ENCODE data around the gene THADA. TPM values are rescaled to one million over a fixed set of nuclear protein-coding genes. Genes with fewer than 3 reads are reported as not detected.

Gene THADA
- total and polyA plus RNA-seq, 3 experiments from 2014 or later, result 12.2 to 48.7 (median 45.8) TPM

DNA sequence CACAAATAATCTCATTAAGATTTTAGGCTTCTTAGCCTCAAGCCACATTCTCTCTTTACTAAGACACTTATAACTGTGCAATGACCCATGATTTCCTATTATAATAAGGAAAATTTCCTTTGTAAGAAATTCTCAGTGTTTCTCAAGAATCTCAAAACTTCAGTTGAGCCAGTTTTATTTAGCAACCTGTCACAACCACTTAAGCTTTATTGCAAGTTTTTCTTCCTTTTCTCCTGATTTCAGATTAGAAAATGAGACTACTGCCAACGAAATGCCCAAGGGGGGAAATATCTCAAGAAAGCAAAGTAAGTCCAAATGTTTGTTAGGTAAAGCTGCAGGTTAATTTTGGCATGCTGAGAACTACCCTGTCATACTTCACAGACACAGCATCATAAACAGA lies 178.5 kb downstream of the THADA start:
- peaks cover 3 to 40% (median 18%) of the 10 kb centered on the region in 3 donors for H3K36me3 Mint-ChIP-seq
- no peaks in the 10 kb centered on the region for H3K9me3 ChIP-seq (ENCODE audit: low read length)
- ChIA-PET POLR2A (no interaction called here), CTCF (no interaction called here)
- no peak overlapping the region for H3K27ac Mint-ChIP-seq
- H3K9me3 Mint-ChIP-seq, result no peaks in the 10 kb centered on the region
- no peaks in the 10 kb centered on the region for H3K4me1 ChIP-seq (ENCODE audit: insufficient read depth, low read length)
- no peaks in the 10 kb centered on the region for H3K27me3 Mint-ChIP-seq
- H3K27me3 ChIP-seq (ENCODE audit: insufficient read depth, low read length, poor library complexity, severe bottlenecking), result no peaks in the 10 kb centered on the region
- no peak overlapping the region for H3K27ac ChIP-seq (ENCODE audit: low read depth, low read length)
- H3K4me3 ChIP-seq (ENCODE audit: low read length), result no peak overlapping the region
- no peak overlapping the region for H3K4me3 Mint-ChIP-seq
- H3K4me1 Mint-ChIP-seq, result peaks cover 7 to 9% (median 9%) of the 10 kb centered on the region in 3 donors
- no peak for DNase-seq
- no peaks in the 10 kb centered on the region for H3K36me3 ChIP-seq (ENCODE audit: insufficient read depth, low read length)

DNA sequence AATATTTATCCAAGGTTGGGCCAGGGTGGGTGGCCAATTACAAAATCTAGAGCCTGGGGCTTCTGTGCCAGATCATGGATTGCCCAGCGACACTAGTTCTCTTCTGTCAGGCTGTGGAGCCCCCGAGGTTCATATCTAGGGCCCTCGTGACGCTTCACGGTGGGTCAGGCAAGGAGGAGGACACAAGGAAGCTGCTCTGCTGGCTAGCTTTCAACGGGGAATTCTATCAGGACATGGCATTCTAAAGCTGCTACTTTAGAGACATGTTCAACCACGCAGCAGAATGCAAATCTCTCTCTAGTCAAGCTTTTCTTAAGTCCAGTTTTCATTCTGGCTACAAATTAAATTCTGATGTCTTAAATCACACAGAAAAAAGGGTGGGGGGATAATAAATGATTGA lies 180.2 kb downstream of the THADA start:
- H3K4me1 ChIP-seq (ENCODE audit: insufficient read depth, low read length), result no peaks in the 10 kb centered on the region
- no peaks in the 10 kb centered on the region for H3K36me3 ChIP-seq (ENCODE audit: insufficient read depth, low read length)
- no peaks in the 10 kb centered on the region for H3K27me3 ChIP-seq (ENCODE audit: insufficient read depth, low read length, poor library complexity, severe bottlenecking)
- no peak for DNase-seq
- no peaks in the 10 kb centered on the region for H3K27me3 Mint-ChIP-seq
- no peak overlapping the region for H3K4me3 ChIP-seq (ENCODE audit: low read length)
- H3K27ac Mint-ChIP-seq, result peak overlapping the region in 2 of 8 donors; percentile 43 to 62
- no peaks in the 10 kb centered on the region for H3K9me3 ChIP-seq (ENCODE audit: low read length)
- ChIA-PET CTCF (no interaction called here), POLR2A (no interaction called here)
- no peaks in the 10 kb centered on the region for H3K9me3 Mint-ChIP-seq
- H3K4me1 Mint-ChIP-seq, result peaks cover 7 to 9% (median 9%) of the 10 kb centered on the region in 3 donors
- H3K36me3 Mint-ChIP-seq, result peaks cover 0 to 37% (median 15%) of the 10 kb centered on the region in 3 donors
- H3K4me3 Mint-ChIP-seq, result no peak overlapping the region
- no peak overlapping the region for H3K27ac ChIP-seq (ENCODE audit: low read depth, low read length)

DNA sequence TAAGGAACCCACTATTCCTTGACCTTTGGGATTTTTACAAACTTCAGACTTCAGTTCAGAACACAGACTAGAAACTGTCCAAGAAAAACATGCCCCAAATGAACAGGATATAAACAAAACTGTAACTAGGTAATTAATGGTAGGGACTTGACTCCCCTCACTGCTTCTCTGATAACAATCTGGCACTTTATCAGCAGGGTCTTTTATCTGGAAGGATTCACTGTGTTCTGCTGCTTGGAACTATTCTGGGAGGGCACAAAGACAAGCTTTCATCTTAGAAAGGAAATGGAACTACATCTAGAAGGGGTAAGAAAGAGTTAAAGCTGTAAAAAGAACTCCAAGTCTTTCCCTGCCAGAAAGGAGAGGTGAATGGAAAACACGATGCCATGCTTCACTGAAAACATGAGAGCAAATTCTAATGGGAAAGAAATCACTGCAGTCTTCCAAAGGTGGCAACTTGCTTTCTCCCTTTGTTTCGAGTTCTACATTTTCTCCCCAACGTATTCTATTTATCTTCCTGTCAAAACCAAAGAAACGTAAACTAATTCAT lies 181.2 kb downstream of the THADA start:
- H3K4me1 Mint-ChIP-seq, result peaks cover 7 to 9% (median 9%) of the 10 kb centered on the region in 3 donors
- ChIA-PET POLR2A (no interaction called here), CTCF (no interaction called here)
- Histone ChIP-seq H3K27me3 (ENCODE audit: insufficient read depth, low read length, poor library complexity, severe bottlenecking) (no peaks in the 10 kb centered on the region), H3K27ac (ENCODE audit: low read depth, low read length) (no peak overlapping the region), H3K9me3 (ENCODE audit: low read length) (no peaks in the 10 kb centered on the region), H3K36me3 (ENCODE audit: insufficient read depth, low read length) (no peaks in the 10 kb centered on the region), H3K4me3 (ENCODE audit: low read length) (no peak overlapping the region), H3K4me1 (ENCODE audit: insufficient read depth, low read length) (no peaks in the 10 kb centered on the region)
- H3K27me3 Mint-ChIP-seq, result no peaks in the 10 kb centered on the region
- DNase-seq, result no peak
- no peak overlapping the region for H3K4me3 Mint-ChIP-seq
- H3K9me3 Mint-ChIP-seq, result no peaks in the 10 kb centered on the region
- H3K36me3 Mint-ChIP-seq, result peaks cover 0 to 35% (median 15%) of the 10 kb centered on the region in 3 donors
- no peak overlapping the region for H3K27ac Mint-ChIP-seq

DNA sequence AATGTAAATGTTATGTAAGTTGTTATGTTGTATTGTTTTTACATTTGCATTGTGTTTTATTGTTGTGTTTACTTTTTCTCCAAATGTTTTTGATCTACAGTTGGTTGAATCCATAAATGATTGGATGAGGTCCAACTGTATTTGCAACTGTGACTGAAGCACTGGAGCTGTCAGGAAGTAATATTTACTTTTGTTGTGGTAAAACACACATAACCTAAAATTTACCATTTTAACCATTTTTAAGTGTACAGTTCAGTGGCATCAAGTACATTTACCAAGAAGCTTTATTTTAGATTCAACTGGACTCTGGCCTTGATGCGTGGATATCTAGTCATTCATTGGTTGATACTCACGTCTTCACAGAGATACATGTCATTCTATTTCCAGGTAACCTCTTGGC lies 181.8 kb downstream of the THADA start:
- H3K9me3 Mint-ChIP-seq, result no peaks in the 10 kb centered on the region
- no peak overlapping the region for H3K27ac Mint-ChIP-seq
- H3K4me3 Mint-ChIP-seq, result no peak overlapping the region
- ChIA-PET POLR2A (no interaction called here), CTCF (no interaction called here)
- H3K36me3 ChIP-seq (ENCODE audit: insufficient read depth, low read length), result no peaks in the 10 kb centered on the region
- no peaks in the 10 kb centered on the region for H3K27me3 ChIP-seq (ENCODE audit: insufficient read depth, low read length, poor library complexity, severe bottlenecking)
- H3K9me3 ChIP-seq (ENCODE audit: low read length), result no peaks in the 10 kb centered on the region
- no peak for DNase-seq
- H3K36me3 Mint-ChIP-seq, result peaks cover 0 to 32% (median 13%) of the 10 kb centered on the region in 3 donors
- no peaks in the 10 kb centered on the region for H3K4me1 ChIP-seq (ENCODE audit: insufficient read depth, low read length)
- H3K4me1 Mint-ChIP-seq, result peaks cover 7 to 9% (median 9%) of the 10 kb centered on the region in 3 donors
- no peak overlapping the region for H3K27ac ChIP-seq (ENCODE audit: low read depth, low read length)
- no peaks in the 10 kb centered on the region for H3K27me3 Mint-ChIP-seq
- no peak overlapping the region for H3K4me3 ChIP-seq (ENCODE audit: low read length)

DNA sequence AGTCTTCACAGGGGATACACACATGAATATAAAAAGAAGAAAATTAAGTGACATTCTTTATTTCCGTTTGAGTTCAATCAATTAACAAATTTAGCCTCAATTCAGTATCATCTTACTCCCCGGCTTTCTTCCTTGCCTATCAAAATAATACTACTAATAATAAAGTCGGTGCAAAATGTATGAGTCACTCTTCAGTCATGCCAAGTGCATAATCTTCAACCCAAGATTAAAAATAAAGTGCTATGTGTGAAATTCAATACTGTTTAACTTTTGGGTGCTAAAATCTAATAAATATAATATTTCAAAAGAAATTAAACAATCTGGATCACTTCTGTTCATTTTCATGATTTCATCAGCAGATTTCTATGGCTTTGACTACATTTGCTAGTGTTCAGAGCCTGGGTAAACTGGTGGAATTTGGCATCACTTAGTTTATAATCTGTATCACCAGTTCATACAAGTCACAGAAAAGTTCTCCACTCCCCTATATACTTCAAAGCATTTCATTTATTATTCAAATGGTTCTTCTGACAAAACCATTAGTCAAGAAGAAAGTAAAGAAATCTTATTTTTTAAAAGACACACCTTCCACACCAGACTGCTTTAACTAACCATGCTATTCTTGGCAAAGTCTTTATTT lies 183.6 kb downstream of the THADA start:
- no peak overlapping the region for H3K4me3 ChIP-seq (ENCODE audit: low read length)
- no peaks in the 10 kb centered on the region for H3K36me3 ChIP-seq (ENCODE audit: insufficient read depth, low read length)
- ChIA-PET CTCF (no interaction called here), POLR2A (no interaction called here)
- H3K27me3 ChIP-seq (ENCODE audit: insufficient read depth, low read length, poor library complexity, severe bottlenecking), result no peaks in the 10 kb centered on the region
- H3K9me3 ChIP-seq (ENCODE audit: low read length), result no peaks in the 10 kb centered on the region
- Mint-ChIP-seq H3K27ac (no peak overlapping the region), H3K9me3 (no peaks in the 10 kb centered on the region), H3K4me1 (peaks cover 7 to 9% (median 9%) of the 10 kb centered on the region in 3 donors), H3K4me3 (no peak overlapping the region), H3K27me3 (no peaks in the 10 kb centered on the region), H3K36me3 (peaks cover 0 to 26% (median 8%) of the 10 kb centered on the region in 3 donors)
- no peaks in the 10 kb centered on the region for H3K4me1 ChIP-seq (ENCODE audit: insufficient read depth, low read length)
- no peak overlapping the region for H3K27ac ChIP-seq (ENCODE audit: low read depth, low read length)
- no peak for DNase-seq

DNA sequence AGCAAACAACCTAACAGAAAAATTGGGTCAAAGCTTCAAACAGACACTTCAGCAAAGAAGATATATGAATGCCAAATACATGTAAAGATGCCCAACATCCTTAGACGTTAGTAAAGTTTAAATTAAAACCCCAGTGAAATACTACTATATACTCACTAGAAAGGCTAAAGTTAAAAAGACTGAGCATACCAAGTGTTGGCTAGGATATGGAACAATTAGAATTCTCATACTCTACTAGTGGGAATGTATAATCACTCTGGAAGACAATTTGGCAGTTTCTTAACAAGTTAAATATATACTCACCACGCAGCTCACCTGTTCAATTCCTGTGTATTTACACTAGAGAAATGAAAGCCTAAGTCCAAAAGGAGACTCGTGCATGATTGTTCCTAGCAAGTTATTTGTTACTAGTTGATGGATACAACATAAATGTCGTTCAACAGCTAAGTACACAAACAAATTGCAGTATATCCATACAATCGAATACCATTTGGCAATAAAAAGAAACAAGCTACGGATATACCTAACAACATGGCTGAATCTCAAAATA lies 185.7 kb downstream of the THADA start:
- Histone ChIP-seq H3K4me1 (ENCODE audit: insufficient read depth, low read length) (no peaks in the 10 kb centered on the region), H3K4me3 (ENCODE audit: low read length) (no peak overlapping the region), H3K27ac (ENCODE audit: low read depth, low read length) (no peak overlapping the region), H3K27me3 (ENCODE audit: insufficient read depth, low read length, poor library complexity, severe bottlenecking) (no peaks in the 10 kb centered on the region), H3K36me3 (ENCODE audit: insufficient read depth, low read length) (no peaks in the 10 kb centered on the region), H3K9me3 (ENCODE audit: low read length) (no peaks in the 10 kb centered on the region)
- Mint-ChIP-seq H3K9me3 (no peaks in the 10 kb centered on the region), H3K27me3 (no peaks in the 10 kb centered on the region), H3K4me1 (peaks cover 7 to 9% (median 8%) of the 10 kb centered on the region in 3 donors), H3K4me3 (no peak overlapping the region), H3K36me3 (peaks cover 0 to 28% (median 8%) of the 10 kb centered on the region in 3 donors), H3K27ac (no peak overlapping the region)
- no peak for DNase-seq
- ChIA-PET POLR2A (no interaction called here), CTCF (no interaction called here)

DNA sequence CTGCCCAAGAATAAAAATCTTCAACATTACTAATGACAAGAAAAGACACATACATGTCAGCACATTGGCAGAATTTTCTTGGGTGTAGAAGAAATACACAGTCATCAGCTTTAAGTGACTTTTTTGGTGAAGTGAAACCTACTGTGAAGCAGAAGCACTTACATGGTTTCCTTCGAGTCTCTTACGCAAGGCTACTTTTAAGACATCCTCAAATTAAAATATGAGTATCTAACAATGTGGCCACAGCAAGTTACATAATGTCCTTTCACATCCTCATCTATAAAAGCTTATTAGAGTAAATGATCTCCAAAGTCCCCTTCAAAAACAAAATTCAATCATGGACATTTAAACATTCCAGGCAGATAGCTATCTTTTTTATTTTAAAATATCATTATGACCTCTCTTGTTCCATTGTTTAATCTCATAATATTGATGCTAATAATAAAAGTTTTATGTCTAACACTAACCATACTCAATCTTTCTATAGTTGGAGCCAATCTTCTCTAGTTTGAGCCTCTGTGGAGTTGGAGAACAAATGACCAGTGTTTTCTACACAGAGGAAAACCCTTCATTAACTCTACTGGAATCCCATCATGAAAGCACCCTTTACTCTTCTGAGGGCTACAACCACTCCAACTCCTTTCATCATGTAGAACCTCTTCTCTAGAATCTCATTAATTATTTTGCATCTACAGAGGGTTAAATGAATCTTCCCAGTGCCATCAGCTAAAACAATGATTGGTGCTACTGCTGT lies 187.3 kb downstream of the THADA start:
- Mint-ChIP-seq H3K27me3 (no peaks in the 10 kb centered on the region), H3K4me1 (peaks cover 0 to 4% (median 0%) of the 10 kb centered on the region in 3 donors), H3K36me3 (peaks cover 0 to 21% (median 11%) of the 10 kb centered on the region in 3 donors), H3K27ac (no peak overlapping the region), H3K9me3 (no peaks in the 10 kb centered on the region), H3K4me3 (no peak overlapping the region)
- Histone ChIP-seq H3K4me3 (ENCODE audit: low read length) (no peak overlapping the region), H3K27ac (ENCODE audit: low read depth, low read length) (no peak overlapping the region), H3K27me3 (ENCODE audit: insufficient read depth, low read length, poor library complexity, severe bottlenecking) (no peaks in the 10 kb centered on the region), H3K36me3 (ENCODE audit: insufficient read depth, low read length) (no peaks in the 10 kb centered on the region), H3K9me3 (ENCODE audit: low read length) (no peaks in the 10 kb centered on the region), H3K4me1 (ENCODE audit: insufficient read depth, low read length) (no peaks in the 10 kb centered on the region)
- DNase-seq, result no peak
- ChIA-PET CTCF (interaction anchor here (1.5 kb wide), 1 partner anchor 10 kb away, joined by 3 read pairs; no protein-coding TSS in a partner anchor), POLR2A (no interaction called here)

DNA sequence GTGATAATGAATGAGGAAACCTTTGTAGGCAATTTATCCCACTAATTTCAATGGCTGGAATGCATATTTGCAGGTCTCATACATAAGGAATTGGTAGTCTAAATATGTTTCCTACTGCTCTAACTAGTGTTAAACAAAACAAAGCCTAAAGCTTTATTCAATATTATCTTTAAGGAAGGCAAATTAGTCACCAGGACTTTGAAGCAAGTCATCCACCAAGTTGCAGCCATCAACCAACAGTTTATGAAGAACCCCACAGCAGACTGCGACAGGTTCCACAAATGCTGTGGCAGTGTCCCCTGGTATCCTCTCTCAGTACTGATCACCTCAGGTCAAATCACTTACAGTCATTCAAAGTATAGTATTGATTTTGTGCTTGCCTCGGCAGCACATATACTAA lies 187.9 kb downstream of the THADA start:
- DNase-seq, result no peak
- Histone ChIP-seq H3K4me1 (ENCODE audit: insufficient read depth, low read length) (no peaks in the 10 kb centered on the region), H3K36me3 (ENCODE audit: insufficient read depth, low read length) (no peaks in the 10 kb centered on the region), H3K9me3 (ENCODE audit: low read length) (no peaks in the 10 kb centered on the region), H3K27ac (ENCODE audit: low read depth, low read length) (no peak overlapping the region), H3K27me3 (ENCODE audit: insufficient read depth, low read length, poor library complexity, severe bottlenecking) (no peaks in the 10 kb centered on the region), H3K4me3 (ENCODE audit: low read length) (no peak overlapping the region)
- Mint-ChIP-seq H3K9me3 (no peaks in the 10 kb centered on the region), H3K27ac (no peak overlapping the region), H3K4me3 (no peak overlapping the region), H3K4me1 (peaks cover 0 to 4% (median 0%) of the 10 kb centered on the region in 3 donors), H3K36me3 (peaks cover 0 to 18% (median 11%) of the 10 kb centered on the region in 3 donors), H3K27me3 (no peaks in the 10 kb centered on the region)
- ChIA-PET CTCF (interaction anchor here (1.5 kb wide), 1 partner anchor 10 kb away, joined by 3 read pairs; no protein-coding TSS in a partner anchor), POLR2A (no interaction called here)

Data from CD8-positive, alpha-beta memory T cell (primary cell).